Measurements from ENCODE around the gene RMI2. TPM values are rescaled to one million over a fixed set of nuclear protein-coding genes. Genes with fewer than 3 reads are reported as not detected.
"Not testable (repeated sequence)": the region's sequence is repeated elsewhere in the genome, so short reads cannot be mapped to it uniquely, and the experiment has no call there.

RMI2 gene
- polyA plus RNA-seq, 4 donors = 23.7 to 36.6 (median 28.0) TPM

- no peak for DNase-seq (ENCODE audit: low read depth in 4 of 4, low spot score in 3 of 4)
Measured at GRCh38 chr16:11350921-11351335, 5.7 kb downstream of the RMI2 start.

- no peak for DNase-seq (ENCODE audit: low read depth in 4 of 4, low spot score in 3 of 4)
Measured at GRCh38 chr16:11353158-11353557, 7.9 kb downstream of the RMI2 start.

DNA sequence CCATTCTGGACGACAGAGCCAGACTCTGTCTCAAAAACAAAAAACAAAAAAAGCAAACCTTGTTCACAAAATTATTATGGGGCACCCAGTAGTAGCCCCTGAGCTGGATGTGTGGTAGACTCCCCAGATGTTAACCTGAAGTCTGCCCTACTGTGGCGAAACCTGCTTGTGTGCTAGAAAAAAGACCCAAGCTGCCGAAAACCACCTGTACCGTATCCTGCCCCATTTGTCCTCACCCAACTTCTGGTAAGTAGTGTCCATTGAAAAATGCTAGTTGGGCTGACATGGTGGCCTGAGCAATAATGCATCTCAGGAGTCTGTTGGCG lies 9.1 kb downstream of the RMI2 start:
- no peak for DNase-seq (ENCODE audit: low read depth in 4 of 4, low spot score in 3 of 4)

DNA sequence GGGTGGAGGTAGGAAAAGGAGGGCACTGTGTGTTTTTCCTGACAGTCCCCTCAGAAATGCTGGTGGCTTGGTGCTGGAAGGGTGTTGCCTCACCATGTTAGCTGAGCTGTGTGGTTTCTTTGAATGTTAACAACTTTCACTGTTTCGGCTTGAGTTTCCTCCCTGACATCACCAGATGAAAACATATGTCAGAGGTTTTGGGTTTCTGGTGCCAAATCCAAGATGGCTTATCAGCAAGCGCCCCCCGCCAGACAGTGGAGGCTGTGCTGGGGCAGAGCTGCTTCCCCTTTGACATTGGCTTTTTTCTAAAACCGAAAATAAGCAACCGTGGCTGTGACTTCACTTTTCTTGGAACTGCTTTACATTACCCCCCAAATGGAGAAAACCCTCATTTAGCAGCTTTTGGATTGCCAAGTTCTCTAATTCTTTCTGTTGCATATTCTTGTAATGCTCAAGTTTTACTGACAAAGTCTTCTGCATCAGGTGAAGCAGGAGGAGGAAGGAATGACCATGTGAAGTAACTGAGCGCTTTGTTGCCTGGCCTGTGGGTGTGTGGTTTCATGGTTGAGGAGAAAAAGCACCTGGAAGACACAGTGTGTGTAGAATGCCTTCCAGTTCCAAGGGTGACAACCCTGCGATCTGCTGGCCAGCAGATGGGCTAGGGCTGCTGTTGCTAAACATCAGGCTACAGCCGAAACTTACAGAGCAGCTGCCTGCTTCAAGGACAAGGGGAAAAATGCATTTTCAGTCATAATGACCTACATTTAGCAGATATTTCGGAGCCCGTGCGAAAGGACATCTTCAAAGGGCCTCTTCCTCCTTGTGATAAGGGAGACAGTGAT lies 9.7 kb downstream of the RMI2 start:
- no peak for DNase-seq (ENCODE audit: low read depth in 4 of 4, low spot score in 3 of 4)

GRCh38 chr16:11355862-11356261 lies 10.6 kb downstream of the RMI2 start:
- no peak for DNase-seq (ENCODE audit: low read depth in 4 of 4, low spot score in 3 of 4)

GRCh38 chr16:11356573-11357331 lies 11.5 kb downstream of the RMI2 start:
- DNase-seq (ENCODE audit: low read depth in 4 of 4, low spot score in 3 of 4) = no peak

- no peak for DNase-seq (ENCODE audit: low read depth in 4 of 4, low spot score in 3 of 4)
Measured at GRCh38 chr16:11358531-11358930, 13.3 kb downstream of the RMI2 start.

GRCh38 chr16:11359370-11359769 lies 14.1 kb downstream of the RMI2 start:
- DNase-seq (ENCODE audit: low read depth in 4 of 4, low spot score in 3 of 4) = peak in 1 of 4 donors; percentile 75

DNA sequence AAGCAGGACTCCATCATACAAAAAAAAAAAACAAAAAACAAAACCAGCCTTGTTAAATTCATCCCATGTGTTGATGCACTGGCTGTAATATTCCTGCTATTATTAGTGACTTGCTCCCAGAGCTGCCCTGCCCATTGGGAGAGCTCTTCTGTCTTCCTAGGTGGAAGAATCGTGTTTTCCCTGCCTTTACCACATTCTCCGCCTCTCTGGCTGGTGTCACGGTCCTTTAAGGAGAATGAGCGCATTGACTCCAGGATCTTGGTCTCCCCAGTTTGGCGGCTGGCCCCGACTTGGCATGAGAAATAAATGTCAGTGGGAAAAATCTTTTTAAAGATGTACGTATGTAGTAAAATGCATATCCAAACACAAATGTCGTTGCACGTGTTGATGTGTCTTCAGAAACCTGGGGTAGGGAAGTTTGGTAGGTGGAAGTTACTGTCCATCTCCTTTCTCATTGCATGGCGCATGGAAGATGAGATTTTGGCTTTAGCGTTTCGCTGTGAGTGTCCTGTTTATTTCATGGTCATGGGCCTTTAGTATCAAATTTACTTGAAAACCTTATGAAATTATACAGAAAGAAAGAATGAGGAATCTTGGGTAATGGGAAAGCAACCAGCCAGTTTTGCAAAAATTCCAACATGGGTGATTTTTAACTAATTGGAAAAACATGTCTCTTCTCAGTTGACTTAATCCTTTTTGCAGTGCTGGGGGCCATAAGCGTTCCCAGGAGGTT lies 15.5 kb downstream of the RMI2 start:
- no peak for DNase-seq (ENCODE audit: low read depth in 4 of 4, low spot score in 3 of 4)

GRCh38 chr16:11361701-11362451 lies 16.6 kb downstream of the RMI2 start:
- DNase-seq (ENCODE audit: low read depth in 4 of 4, low spot score in 3 of 4) = no peak

GRCh38 chr16:11363927-11364258 lies 18.6 kb downstream of the RMI2 start:
- DNase-seq (ENCODE audit: low read depth in 4 of 4, low spot score in 3 of 4) = no peak

DNA sequence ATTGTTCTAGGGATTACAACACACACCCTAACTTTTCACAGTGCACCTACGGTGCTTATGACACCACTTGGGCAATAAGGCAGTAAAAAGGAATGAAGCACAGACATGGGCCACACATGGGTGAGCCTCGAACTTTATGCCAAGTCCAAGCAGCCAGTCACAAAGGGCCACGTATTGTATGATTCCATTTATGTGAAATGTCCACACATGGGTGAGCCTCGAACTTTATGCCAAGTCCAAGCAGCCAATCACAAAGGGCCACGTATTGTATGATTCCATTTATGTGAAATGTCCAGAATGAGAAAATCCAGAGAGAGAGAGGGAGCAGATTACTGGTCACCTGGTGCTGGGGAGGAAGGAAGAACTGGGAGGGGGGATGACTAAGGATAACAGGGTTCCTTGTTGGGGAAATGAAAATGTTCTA lies 22.2 kb downstream of the RMI2 start:
- DNase-seq (ENCODE audit: low read depth in 4 of 4, low spot score in 3 of 4) = no peak

GRCh38 chr16:11370084-11370931 lies 25.0 kb downstream of the RMI2 start:
- DNase-seq (ENCODE audit: low read depth in 4 of 4, low spot score in 3 of 4) = no peak

DNA sequence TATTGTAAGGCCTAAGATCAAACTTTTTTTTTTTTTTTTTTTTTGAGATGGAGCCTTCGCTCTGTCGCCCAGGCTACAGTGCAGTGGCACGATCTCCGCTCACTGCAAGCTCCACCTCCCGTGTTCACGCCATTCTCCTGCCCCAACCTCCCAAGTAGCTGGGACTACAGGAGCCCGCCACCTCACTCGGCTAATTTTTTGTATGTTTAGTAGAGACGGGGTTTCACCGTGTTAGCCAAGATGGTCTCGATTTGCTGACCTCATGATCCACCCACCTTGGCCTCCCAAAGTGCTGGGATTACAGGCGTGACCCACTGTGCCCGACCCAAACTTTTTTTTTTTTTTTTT lies 25.6 kb downstream of the RMI2 start:
- DNase-seq (ENCODE audit: low read depth in 4 of 4, low spot score in 3 of 4) = not testable (repeated sequence)

DNA sequence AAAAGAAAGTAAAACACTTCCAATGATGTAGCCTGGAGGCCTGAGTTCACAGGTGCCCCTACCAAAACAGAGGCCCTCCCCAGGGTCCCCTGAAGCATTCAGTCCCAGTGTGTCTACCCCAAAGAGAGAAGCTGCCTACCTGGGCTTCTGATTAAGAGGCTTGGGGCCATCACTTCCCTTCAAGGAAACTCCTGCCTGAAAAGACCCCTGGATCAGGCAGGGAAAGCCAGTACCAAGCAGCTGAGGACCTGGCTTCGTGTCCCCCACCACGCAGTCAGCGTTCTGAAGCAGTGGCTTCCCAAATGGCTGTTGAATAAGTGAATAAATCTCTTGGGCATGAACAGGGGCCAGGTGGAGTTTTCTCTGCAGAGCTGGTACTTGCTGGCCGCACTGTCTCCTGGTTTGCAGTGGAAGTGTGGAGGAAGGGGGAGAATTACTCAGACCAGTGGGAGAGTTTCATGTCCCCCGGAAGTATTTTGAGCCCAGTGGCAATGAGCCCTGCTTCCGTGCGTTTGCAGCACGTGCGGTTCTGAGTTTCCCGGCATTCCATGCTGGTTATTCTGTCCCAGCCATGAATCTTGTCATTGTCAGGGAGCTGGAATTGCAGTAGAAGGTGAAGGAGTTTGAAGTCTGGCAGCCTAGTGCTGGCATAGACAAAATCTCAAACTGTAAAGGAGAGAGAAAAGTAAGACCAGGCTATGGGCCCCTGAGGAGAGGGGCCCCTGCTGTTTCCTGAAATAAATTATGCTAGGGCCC lies 27.0 kb downstream of the RMI2 start:
- DNase-seq (ENCODE audit: low read depth in 4 of 4, low spot score in 3 of 4) = no peak

GRCh38 chr16:11372829-11373306 lies 27.6 kb downstream of the RMI2 start:
- no peak for DNase-seq (ENCODE audit: low read depth in 4 of 4, low spot score in 3 of 4)

GRCh38 chr16:11374255-11374654 lies 29.0 kb downstream of the RMI2 start:
- DNase-seq (ENCODE audit: low read depth in 4 of 4, low spot score in 3 of 4) = no peak

- no peak for DNase-seq (ENCODE audit: low read depth in 4 of 4, low spot score in 3 of 4)
Measured at GRCh38 chr16:11377154-11377553, 31.9 kb downstream of the RMI2 start.

GRCh38 chr16:11378951-11379350 lies 33.7 kb downstream of the RMI2 start:
- not testable (repeated sequence) for DNase-seq (ENCODE audit: low read depth in 4 of 4, low spot score in 3 of 4)

Data from right renal pelvis (tissue), 4 donors.